ENCODE results near the gene CLTB. TPM values are rescaled to one million over a fixed set of nuclear protein-coding genes. Genes with fewer than 3 reads are reported as not detected.

The CLTB gene
- total and polyA plus RNA-seq, 2 of the 13 experiments (the other 11 are each of a cell fraction or from before 2014, with no cell fraction given) = 23.3 to 33.8 TPM

GRCh38 chr5:176425138-176425537 lies 8.8 kb upstream of the CLTB start:
- ChIA-PET CTCF (ENCODE audit: low intra/inter-chr PET ratio, low total read pairs) (no interaction called here), POLR2A (no interaction called here)
- H3K27ac ChIP-seq (ENCODE audit: extremely low read length, insufficient read depth, low read length) = no peak overlapping the region
- H3K9ac ChIP-seq (ENCODE audit: insufficient read depth, low read depth, low read length) = no peak overlapping the region
- no peaks in the 10 kb centered on the region for H3K9me3 ChIP-seq (ENCODE audit: low read length)
- no peak overlapping the region for H3K4me2 ChIP-seq (ENCODE audit: low read depth, low read length)
- peaks cover 6% of the 10 kb centered on the region for H3K4me1 ChIP-seq (ENCODE audit: insufficient read depth, low read length)
- TF ChIP-seq RERE (CRISPR knock-in tag; IDR thresholded peaks at IDR 0.05; ENCODE audit: low read depth) = no peak
- TF ChIP-seq MNT (IDR thresholded peaks at IDR 0.05) = no peak
- no peak for TF ChIP-seq SUZ12 (IDR thresholded peaks at IDR 0.05; ENCODE audit: low read depth, low read length)
- TF ChIP-seq GMEB1 (CRISPR knock-in tag; IDR thresholded peaks at IDR 0.05; ENCODE audit: borderline replicate concordance) = no peak
- TF ChIP-seq TP53 (CRISPR knock-in tag; conservative IDR thresholded peaks at IDR 0.05) = no peak
- no peak for TF ChIP-seq HIC2 (CRISPR knock-in tag; IDR thresholded peaks at IDR 0.05; ENCODE audit: low read depth)
- TF ChIP-seq NKX3-1 (CRISPR knock-in tag; IDR thresholded peaks at IDR 0.05) = no peak
- TF ChIP-seq NFE2L1 (CRISPR knock-in tag; IDR thresholded peaks at IDR 0.05; ENCODE audit: borderline replicate concordance) = no peak
- TF ChIP-seq ATM (IDR thresholded peaks at IDR 0.05; ENCODE audit: borderline replicate concordance) = no peak
- TF ChIP-seq POLR2A (IDR thresholded peaks at IDR 0.05; ENCODE audit: insufficient read depth in 1 of 2, low read depth in 2 of 2, low read length in 2 of 2) = no peak
- TF ChIP-seq ZNF878 (CRISPR knock-in tag; IDR thresholded peaks at IDR 0.05) = no peak
- TF ChIP-seq HOXA7 (CRISPR knock-in tag; IDR thresholded peaks at IDR 0.05) = no peak
- no peaks in the 10 kb centered on the region for H4K20me1 ChIP-seq (ENCODE audit: insufficient read depth, low read length)
- H3K27me3 ChIP-seq (ENCODE audit: control insufficient read depth in 1 of 2, insufficient read depth in 2 of 2, low read length in 2 of 2) = no peaks in the 10 kb centered on the region
- FAIRE-seq = no peak
- in situ Hi-C loops (cut with HindIII; ENCODE audit: extremely low pct_ligation_motif_present, low pct_unique_long_range_greater_than_20kb) (loop anchor here (25.0 kb wide), 1 partner anchor 563 kb away; the partner anchor contains the start of gene CPLX2), intact Hi-C loops (cut with micrococcal nuclease; ENCODE audit: unreplicated experiment) (no loop called here)
- H3K4me3 ChIP-seq (replicated peaks in 1 of 3; ENCODE audit: insufficient read depth in 1 of 3, low read depth in 2 of 3, low read length in 3 of 3) = no peak overlapping the region
- no peak overlapping the region for H2AFZ ChIP-seq (ENCODE audit: low read length)
- H3K79me2 ChIP-seq (ENCODE audit: insufficient read depth, low read length) = no peaks in the 10 kb centered on the region
- DNase-seq (ENCODE audit: low spot score) = no peak
- no peaks in the 10 kb centered on the region for H3K36me3 ChIP-seq (replicated peaks in 1 of 2; ENCODE audit: control insufficient read depth in 1 of 2, insufficient read depth in 2 of 2, low read length in 2 of 2)
- 48% methylated on average over 1 of the region's 1 CpG for WGBS (ENCODE audit: low lambda C conversion rate)
- no peak for ATAC-seq
- BruUV-seq (replicated peaks) = no TSS peak

Measured in HepG2 (cell line).